HL-60 (cell line): ENCODE results near the gene NRCAM.

Experiments
- CTCF ChIP-seq: IDR thresholded peaks from one replicate; pipeline ENCODE4 v1.5.1; 2011; ENCODE audit warnings: low read length, control low read depth, inconsistent platforms; ENCODE audit not compliant: insufficient read depth
- POLR2AphosphoS5 ChIP-seq: IDR thresholded peaks from 2 replicates; pipeline ENCODE4 v1.6.1; 2012; ENCODE audit warnings: low read depth
- SPI1 ChIP-seq: IDR thresholded peaks from 2 replicates; pipeline ENCODE4 v1.6.1; 2012; ENCODE audit warnings: low read depth, mild to moderate bottlenecking, borderline replicate concordance
- TF ChIP-seq, protein P1 (sequence below): IDR thresholded peaks from 2 replicates; pipeline ENCODE4 v1.6.1; 2012; ENCODE audit warnings: low read depth; ENCODE audit not compliant: insufficient replicate concordance

- no peak for TF ChIP-seq CTCF
- TF ChIP-seq POLR2AphosphoS5 = no peak
- TF ChIP-seq, protein P1, sequence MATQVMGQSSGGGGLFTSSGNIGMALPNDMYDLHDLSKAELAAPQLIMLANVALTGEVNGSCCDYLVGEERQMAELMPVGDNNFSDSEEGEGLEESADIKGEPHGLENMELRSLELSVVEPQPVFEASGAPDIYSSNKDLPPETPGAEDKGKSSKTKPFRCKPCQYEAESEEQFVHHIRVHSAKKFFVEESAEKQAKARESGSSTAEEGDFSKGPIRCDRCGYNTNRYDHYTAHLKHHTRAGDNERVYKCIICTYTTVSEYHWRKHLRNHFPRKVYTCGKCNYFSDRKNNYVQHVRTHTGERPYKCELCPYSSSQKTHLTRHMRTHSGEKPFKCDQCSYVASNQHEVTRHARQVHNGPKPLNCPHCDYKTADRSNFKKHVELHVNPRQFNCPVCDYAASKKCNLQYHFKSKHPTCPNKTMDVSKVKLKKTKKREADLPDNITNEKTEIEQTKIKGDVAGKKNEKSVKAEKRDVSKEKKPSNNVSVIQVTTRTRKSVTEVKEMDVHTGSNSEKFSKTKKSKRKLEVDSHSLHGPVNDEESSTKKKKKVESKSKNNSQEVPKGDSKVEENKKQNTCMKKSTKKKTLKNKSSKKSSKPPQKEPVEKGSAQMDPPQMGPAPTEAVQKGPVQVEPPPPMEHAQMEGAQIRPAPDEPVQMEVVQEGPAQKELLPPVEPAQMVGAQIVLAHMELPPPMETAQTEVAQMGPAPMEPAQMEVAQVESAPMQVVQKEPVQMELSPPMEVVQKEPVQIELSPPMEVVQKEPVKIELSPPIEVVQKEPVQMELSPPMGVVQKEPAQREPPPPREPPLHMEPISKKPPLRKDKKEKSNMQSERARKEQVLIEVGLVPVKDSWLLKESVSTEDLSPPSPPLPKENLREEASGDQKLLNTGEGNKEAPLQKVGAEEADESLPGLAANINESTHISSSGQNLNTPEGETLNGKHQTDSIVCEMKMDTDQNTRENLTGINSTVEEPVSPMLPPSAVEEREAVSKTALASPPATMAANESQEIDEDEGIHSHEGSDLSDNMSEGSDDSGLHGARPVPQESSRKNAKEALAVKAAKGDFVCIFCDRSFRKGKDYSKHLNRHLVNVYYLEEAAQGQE = no peak
- no peak for TF ChIP-seq SPI1
Measured at GRCh38 chr7:108291791-108292440, 164.3 kb downstream of the NRCAM start.
